OCI-LY1 (cell line): Measurements from ENCODE around the gene TPCN1.
A peak's percentile ranks its signal among the peaks of the same experiment; 100 is the strongest.

Experiments used
- H2AFZ ChIP-seq: fragments of 200-600 bp; sonication (generic), shearing (Covaris generic); 2 replicates; pipeline ENCODE4 v1.6.0; 2014; ENCODE audit warnings: antibody characterized with exemption, mild to moderate bottlenecking, low read length
- H3F3A ChIP-seq: fragments of 200-600 bp; sonication (generic), shearing (Covaris generic); 2 replicates; pipeline ENCODE4 v1.6.0; 2014; ENCODE audit warnings: mild to moderate bottlenecking, antibody characterized with exemption, low read length, moderate library complexity; ENCODE audit not compliant: insufficient read depth
- H3K27ac ChIP-seq: fragments of 200-600 bp; sonication (generic); 2 replicates; pipeline ENCODE4 v1.5.1; 2014; ENCODE audit warnings: low read length, mixed run types, mild to moderate bottlenecking, low read depth; ENCODE audit not compliant: poor library complexity, severe bottlenecking
- H3K27me3 ChIP-seq: fragments of 200-600 bp; sonication (generic); 2 replicates; pipeline ENCODE4 v1.6.0; 2014; ENCODE audit warnings: antibody characterized with exemption, mild to moderate bottlenecking, low read length, moderate library complexity; ENCODE audit not compliant: insufficient read depth
- H3K36me3 ChIP-seq: fragments of 200-600 bp; sonication (generic); 2 replicates; pipeline ENCODE4 v1.6.1; 2014; ENCODE audit warnings: mild to moderate bottlenecking, antibody characterized with exemption, low read length, moderate library complexity, mixed read lengths; ENCODE audit not compliant: insufficient read depth
- H3K4me1 ChIP-seq: fragments of 200-600 bp; sonication (generic); 2 replicates; pipeline ENCODE4 v1.5.1; 2014; ENCODE audit warnings: mild to moderate bottlenecking, low read length, moderate library complexity; ENCODE audit not compliant: insufficient read depth, severe bottlenecking
- H3K4me2 ChIP-seq: fragments of 200-600 bp; sonication (generic), shearing (Covaris generic); 2 replicates; pipeline ENCODE4 v1.6.1; 2014; ENCODE audit warnings: low read length
- H3K4me3 ChIP-seq: fragments of 200-600 bp; sonication (generic); 2 replicates; pipeline ENCODE4 v1.5.1; 2014; ENCODE audit warnings: low read length, low read depth, mild to moderate bottlenecking, mixed read lengths; ENCODE audit not compliant: poor library complexity, severe bottlenecking
- H3K79me2 ChIP-seq: fragments of 200-600 bp; shearing (Covaris generic); 2 replicates; pipeline ENCODE4 v1.6.1; 2016; ENCODE audit warnings: mixed run types, low read length, mixed read lengths; ENCODE audit not compliant: insufficient read depth
- H3K9ac ChIP-seq: fragments of 200-600 bp; sonication (generic), shearing (Covaris generic); 2 replicates; pipeline ENCODE4 v1.6.1; 2014; ENCODE audit warnings: mild to moderate bottlenecking, low read length, mixed read lengths
- H3K9me2 ChIP-seq: fragments of 200-600 bp; sonication (generic), shearing (Covaris generic); 2 replicates; pipeline ENCODE4 v1.6.1; 2014; ENCODE audit warnings: low read depth, mild to moderate bottlenecking, low read length, mixed read lengths
- H3K9me3 ChIP-seq: fragments of 200-600 bp; shearing (Covaris generic); 2 replicates; pipeline ENCODE4 v1.6.1; 2014; ENCODE audit warnings: low read length, mixed read lengths
- H4K20me1 ChIP-seq: fragments of 200-600 bp; sonication (generic), shearing (Covaris generic); 2 replicates; pipeline ENCODE4 v1.6.0; 2016; ENCODE audit warnings: mild to moderate bottlenecking, low read length; ENCODE audit not compliant: insufficient read depth
- EZH2 ChIP-seq: fragments of 200-600 bp; sonication (generic), shearing (Covaris generic); IDR thresholded peaks from 2 replicates; pipeline ENCODE4 v1.8.0; 2017; ENCODE audit warnings: borderline replicate concordance, mixed run types, mild to moderate bottlenecking, antibody characterized with exemption, low read length, moderate library complexity, mixed read lengths
- TF ChIP-seq, protein P1 (sequence below): fragments of 200-600 bp; sonication (generic), shearing (Covaris generic); IDR thresholded peaks from 2 replicates; pipeline ENCODE4 v1.5.1; 2017; ENCODE audit warnings: mild to moderate bottlenecking, antibody characterized with exemption, low read length, moderate library complexity, mixed read lengths

TPCN1 gene

GRCh38 chr12:113221181-113221996 is at the start of gene TPCN1:
TSS of gene TPCN1 (plus strand) at chr12:113221464. CDS start at chr12:113226853, 5,389 bp downstream.
- Histone ChIP-seq H3K9me2 (no peaks in the 10 kb centered on the region), H2AFZ (no peak within 1 kb of the TSS), H3F3A (0 out of 2 replicates have a peak, but pooled peaks cover 10% of the 10 kb centered on the region), H3K4me3 (peak within 1 kb of the TSS; percentile 87), H3K9me3 (no peaks in the 10 kb centered on the region), H3K79me2 (peaks cover 26% of the 10 kb centered on the region), H3K4me2 (peak within 1 kb of the TSS; percentile 92), H3K9ac (peak within 1 kb of the TSS; percentile 94), H3K27me3 (no peaks in the 10 kb centered on the region), H4K20me1 (no peaks in the 10 kb centered on the region), H3K36me3 (peaks cover 6% of the 10 kb centered on the region; the same call in 1 of the 2 replicates), H3K4me1 (peaks cover 61% of the 10 kb centered on the region), H3K27ac (peak within 1 kb of the TSS; percentile 95)
- no peak for TF ChIP-seq EZH2
- TF ChIP-seq, protein P1, sequence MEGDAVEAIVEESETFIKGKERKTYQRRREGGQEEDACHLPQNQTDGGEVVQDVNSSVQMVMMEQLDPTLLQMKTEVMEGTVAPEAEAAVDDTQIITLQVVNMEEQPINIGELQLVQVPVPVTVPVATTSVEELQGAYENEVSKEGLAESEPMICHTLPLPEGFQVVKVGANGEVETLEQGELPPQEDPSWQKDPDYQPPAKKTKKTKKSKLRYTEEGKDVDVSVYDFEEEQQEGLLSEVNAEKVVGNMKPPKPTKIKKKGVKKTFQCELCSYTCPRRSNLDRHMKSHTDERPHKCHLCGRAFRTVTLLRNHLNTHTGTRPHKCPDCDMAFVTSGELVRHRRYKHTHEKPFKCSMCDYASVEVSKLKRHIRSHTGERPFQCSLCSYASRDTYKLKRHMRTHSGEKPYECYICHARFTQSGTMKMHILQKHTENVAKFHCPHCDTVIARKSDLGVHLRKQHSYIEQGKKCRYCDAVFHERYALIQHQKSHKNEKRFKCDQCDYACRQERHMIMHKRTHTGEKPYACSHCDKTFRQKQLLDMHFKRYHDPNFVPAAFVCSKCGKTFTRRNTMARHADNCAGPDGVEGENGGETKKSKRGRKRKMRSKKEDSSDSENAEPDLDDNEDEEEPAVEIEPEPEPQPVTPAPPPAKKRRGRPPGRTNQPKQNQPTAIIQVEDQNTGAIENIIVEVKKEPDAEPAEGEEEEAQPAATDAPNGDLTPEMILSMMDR = no peak

DNA sequence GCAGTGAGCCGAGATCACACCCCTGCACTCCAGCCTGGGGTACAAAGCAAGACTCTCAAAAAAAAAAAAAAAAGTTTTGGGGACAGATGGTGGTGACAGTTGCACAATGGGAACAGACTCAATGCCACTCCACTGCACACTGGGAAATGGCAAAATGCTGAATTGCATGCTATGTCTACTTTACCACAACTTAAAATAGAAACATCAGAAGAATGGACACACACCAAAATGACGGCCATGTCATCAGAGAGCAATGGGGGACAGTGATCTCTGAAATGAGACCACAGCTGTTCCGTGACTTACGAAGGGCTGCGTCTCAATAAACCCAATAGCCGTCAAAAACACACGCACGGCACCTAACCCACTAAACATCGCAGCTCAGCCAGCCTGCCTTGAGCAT is 49.7 kb upstream of the TPCN1 start:
- no peak overlapping the region for H2AFZ ChIP-seq
- H3K27ac ChIP-seq = peak overlapping the region; percentile 98
- H3K36me3 ChIP-seq = peaks cover 90% of the 10 kb centered on the region
- H3K4me1 ChIP-seq = peaks cover 81% of the 10 kb centered on the region
- H3K4me2 ChIP-seq = peak overlapping the region; percentile 41
- H4K20me1 ChIP-seq = no peaks in the 10 kb centered on the region
- peak overlapping the region; percentile 80 for H3K9ac ChIP-seq
- H3K9me3 ChIP-seq = no peaks in the 10 kb centered on the region
- H3F3A ChIP-seq = no peaks in the 10 kb centered on the region
- TF ChIP-seq, protein P1 = no peak
- TF ChIP-seq EZH2 = no peak
- H3K9me2 ChIP-seq = no peaks in the 10 kb centered on the region
- H3K27me3 ChIP-seq = no peaks in the 10 kb centered on the region
- H3K79me2 ChIP-seq = no peaks in the 10 kb centered on the region
- peak overlapping the region; percentile 29 for H3K4me3 ChIP-seq

DNA sequence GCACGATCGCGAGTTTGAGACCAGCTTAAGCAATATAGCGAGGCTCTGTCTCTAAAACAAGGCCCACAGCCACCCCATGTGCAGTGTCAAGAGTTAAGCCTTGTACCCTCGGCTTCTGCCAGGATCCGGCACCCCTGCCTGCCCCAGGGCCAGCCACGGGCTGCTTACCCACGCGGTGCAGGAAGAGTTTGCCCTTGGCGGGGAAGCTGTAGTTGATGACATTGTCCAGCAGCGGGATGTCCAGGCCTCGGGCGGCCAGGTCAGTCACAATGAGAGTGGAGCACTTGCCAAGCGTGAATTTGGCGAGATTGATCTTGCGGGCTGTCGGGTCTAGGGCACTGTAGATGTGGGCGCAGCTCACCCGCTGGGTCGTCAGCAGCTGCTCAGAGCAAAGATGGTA is 49.1 kb upstream of the TPCN1 start:
- Histone ChIP-seq H3F3A (no peaks in the 10 kb centered on the region), H3K4me2 (peak overlapping the region; percentile 41), H3K9ac (peak overlapping the region; percentile 80), H3K27ac (peak overlapping the region; percentile 98), H3K9me2 (no peaks in the 10 kb centered on the region), H2AFZ (no peak overlapping the region), H3K79me2 (no peaks in the 10 kb centered on the region), H3K9me3 (peaks cover 5% of the 10 kb centered on the region; the same call in 1 of the 2 replicates), H3K36me3 (peaks cover 90% of the 10 kb centered on the region), H3K27me3 (no peaks in the 10 kb centered on the region), H3K4me3 (peak overlapping the region; percentile 29), H3K4me1 (peaks cover 74% of the 10 kb centered on the region), H4K20me1 (no peaks in the 10 kb centered on the region)
- TF ChIP-seq EZH2 = no peak
- TF ChIP-seq, protein P1 = no peak
